Left renal cortex interstitium (tissue), 4 donors: Measurements from ENCODE around the gene LMO2. TPM values are rescaled to one million over a fixed set of nuclear protein-coding genes. Genes with fewer than 3 reads are reported as not detected.
A peak's percentile ranks its signal among the peaks of the same experiment; 100 is the strongest.
"Not testable (repeated sequence)": the region's sequence is repeated elsewhere in the genome, so short reads cannot be mapped to it uniquely, and the experiment has no call there.

ENCODE experiments used
- DNase-seq, 4 donors: peaks; one replicate each; pipeline ENCODE4 v3.0.0-alpha.2; 2013; ENCODE audit warnings: low read depth in 4 of 4, low spot score in 2 of 4, missing footprints in 1 of 4
- polyA plus RNA-seq, 4 donors: library from polyadenylated mRNA; unstranded; fragments of 120-200 nt; gene quantifications; one replicate each; pipeline ENCODE4 v1.2.1, GENCODE V29; 2013; ENCODE audit not compliant: insufficient read length in 4 of 4

LMO2 gene
- polyA plus RNA-seq, 4 donors, result 26.7 to 40.4 (median 31.1) TPM

- DNase-seq, result no peak
Observed at GRCh38 chr11:33866936-33867335, 24.9 kb downstream of the LMO2 start.

DNA sequence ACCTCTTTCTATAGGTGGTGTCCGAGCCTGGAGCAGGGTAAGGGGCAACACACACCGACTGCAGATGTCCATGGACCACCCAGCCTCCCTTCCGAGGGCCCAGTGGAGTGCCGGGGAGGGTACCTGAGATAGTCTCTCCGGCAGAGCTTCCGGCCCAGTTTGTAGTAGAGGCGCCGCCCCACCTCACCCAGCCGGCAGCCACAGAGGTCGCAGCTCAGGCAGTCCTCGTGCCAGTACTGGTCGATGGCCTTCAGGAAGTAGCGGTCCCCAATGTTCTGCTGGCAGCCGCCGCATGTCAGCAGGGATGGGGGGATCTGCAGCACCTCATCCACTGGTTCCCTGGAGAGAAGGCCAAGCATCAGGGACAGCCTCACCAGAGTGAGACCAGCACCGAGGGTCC, 27.4 kb downstream of the LMO2 start:
- no peak for DNase-seq

- no peak for DNase-seq
Observed at GRCh38 chr11:33863418-33864172, 28.3 kb downstream of the LMO2 start.

- no peak for DNase-seq
Observed at GRCh38 chr11:33861941-33862589, 29.8 kb downstream of the LMO2 start.

DNA sequence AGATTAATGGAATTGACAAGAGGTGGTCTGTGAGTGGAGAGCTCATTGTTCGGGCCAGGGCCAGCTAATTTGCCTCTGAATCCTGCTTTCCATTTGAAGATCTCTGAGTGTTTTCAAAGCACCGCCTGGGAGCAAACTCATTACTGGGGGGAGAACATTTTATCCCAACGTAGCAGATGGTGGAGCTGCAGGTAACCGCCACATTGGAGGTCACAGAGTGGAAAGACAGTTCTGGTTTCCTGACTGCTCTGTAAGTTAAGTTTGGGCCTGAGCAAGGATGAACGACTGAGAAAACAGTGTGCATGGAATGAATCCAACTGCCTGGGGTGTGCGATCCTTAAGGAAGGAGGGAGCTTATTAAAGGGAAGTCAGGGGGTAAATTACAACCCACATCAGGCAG, 30.5 kb downstream of the LMO2 start:
- DNase-seq, result no peak

GRCh38 chr11:33860926-33861325, 30.9 kb downstream of the LMO2 start:
- DNase-seq, result no peak

GRCh38 chr11:33859306-33859705, 32.6 kb downstream of the LMO2 start:
- DNase-seq, result no peak

DNA sequence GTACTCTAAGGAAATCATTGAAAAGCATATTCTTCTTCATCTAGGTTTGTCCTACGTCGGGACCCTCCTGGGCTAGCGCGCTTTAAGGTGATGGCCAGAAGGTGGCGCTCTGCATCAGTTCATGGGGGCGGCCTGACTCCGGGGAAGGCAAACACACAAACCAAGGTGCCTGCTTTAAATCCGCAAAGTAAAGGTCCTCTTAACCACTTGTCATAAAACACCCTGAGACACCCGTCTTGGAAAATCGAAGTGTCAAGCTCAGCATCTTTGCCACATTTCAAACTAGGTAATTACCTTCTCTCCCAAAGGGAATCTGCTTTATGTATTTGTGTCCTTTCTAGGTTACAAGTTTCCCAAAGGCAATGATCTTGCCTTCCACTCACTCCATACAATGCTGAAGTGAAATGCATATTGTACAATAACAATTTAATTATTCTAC, 33.9 kb downstream of the LMO2 start:
- DNase-seq, result peak in 2 of 4 donors; percentile 61 to 71

DNA sequence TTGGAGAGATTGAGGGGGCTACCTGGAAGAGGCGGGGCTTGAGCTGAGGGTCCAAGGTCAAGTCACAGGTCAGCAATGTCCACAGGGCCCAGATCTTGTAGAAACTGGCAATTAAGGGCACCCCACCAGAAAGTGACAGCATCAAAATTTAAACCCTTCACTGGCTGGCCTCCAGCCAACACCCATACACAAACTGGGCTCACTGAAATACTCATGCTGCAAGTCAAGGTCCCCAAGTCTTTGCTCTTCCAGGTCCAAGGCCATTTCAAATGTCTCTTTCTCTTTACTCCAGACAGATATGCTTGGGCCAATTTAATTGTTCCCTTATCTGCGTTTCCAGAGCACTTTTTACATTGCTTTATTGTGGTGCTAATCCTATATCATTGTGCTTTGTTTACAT, 36.4 kb downstream of the LMO2 start:
- no peak for DNase-seq

DNA sequence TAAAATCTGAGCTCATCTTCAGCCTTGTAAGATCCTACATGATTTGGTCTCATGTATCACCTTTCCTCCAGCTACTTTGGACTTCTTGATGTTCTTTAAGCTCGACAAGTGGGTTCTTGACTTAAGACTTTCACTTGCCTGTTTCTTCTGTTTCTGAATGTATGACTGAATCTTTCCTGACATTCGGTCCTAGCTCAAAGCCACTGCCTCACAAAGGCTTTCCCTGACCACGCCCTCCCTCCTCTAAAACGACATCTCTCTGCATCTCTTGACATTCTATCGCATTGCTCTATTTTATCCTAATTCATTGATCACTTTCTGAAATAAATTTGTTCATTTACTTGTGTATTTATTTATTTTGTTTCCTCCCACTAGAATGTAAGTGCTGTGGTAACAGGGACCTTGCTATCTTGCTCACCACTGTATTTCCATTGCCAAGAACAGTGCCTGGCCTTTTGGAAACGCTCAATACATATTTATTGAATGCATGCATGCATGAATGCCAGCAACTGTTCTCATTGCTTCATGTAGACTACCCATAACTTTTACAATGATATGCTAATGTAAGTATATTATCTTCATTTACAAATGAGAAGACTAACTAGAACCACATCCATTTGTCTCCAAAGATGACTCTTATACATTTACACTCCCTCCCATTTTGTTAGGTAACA, 43.0 kb downstream of the LMO2 start:
- DNase-seq, result no peak

DNA sequence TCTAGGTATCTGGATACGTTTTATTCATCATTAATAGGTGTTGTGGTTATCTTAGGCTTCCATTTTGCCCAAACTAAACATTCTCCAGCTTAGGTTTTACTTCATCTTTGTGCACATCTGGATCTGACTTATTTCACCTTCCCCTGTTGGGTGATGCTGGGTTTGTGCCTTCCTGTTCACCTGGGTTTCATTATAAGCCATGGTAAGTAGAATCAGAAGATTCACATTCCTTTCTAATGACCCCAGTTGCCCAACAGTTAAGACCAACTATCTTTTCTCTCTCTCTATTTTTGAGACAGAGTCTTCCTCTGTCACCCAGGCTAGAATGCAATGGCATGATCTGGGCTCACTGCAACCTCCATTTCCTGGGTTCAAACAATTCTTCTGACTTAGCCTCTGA, 44.6 kb downstream of the LMO2 start:
- DNase-seq, result no peak

- DNase-seq, result no peak
Observed at GRCh38 chr11:33844236-33844635, 47.6 kb downstream of the LMO2 start.

GRCh38 chr11:33843018-33843417, 48.9 kb downstream of the LMO2 start:
- no peak for DNase-seq

- no peak for DNase-seq
Observed at GRCh38 chr11:33842236-33842915, 49.5 kb downstream of the LMO2 start.

DNA sequence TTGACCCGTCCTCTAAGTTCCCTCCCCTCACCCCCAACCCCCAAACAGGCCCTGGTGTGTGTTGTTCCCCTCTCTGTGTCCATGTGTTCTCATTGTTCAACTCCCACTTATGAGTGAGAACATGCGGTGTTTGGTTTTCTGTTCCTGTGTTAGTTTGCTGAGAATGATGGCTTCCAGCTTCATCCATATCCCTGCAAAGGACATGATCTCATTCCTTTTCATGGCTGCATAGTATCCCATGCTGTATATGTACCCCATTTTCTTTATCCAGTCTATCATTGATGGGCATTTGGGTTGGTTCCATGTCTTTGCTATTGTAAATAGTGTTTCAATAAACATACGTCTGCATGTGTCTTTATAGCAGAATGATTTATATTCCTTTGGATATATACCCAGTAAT, 53.6 kb downstream of the LMO2 start:
- DNase-seq, result not testable (repeated sequence)

GRCh38 chr11:33837334-33837733, 54.5 kb downstream of the LMO2 start:
- not testable (repeated sequence) for DNase-seq

GRCh38 chr11:33835143-33835878, 56.6 kb downstream of the LMO2 start:
- DNase-seq, result peak in 1 of 4 donors; percentile 31

GRCh38 chr11:33832676-33833075, 59.2 kb downstream of the LMO2 start:
- no peak for DNase-seq

DNA sequence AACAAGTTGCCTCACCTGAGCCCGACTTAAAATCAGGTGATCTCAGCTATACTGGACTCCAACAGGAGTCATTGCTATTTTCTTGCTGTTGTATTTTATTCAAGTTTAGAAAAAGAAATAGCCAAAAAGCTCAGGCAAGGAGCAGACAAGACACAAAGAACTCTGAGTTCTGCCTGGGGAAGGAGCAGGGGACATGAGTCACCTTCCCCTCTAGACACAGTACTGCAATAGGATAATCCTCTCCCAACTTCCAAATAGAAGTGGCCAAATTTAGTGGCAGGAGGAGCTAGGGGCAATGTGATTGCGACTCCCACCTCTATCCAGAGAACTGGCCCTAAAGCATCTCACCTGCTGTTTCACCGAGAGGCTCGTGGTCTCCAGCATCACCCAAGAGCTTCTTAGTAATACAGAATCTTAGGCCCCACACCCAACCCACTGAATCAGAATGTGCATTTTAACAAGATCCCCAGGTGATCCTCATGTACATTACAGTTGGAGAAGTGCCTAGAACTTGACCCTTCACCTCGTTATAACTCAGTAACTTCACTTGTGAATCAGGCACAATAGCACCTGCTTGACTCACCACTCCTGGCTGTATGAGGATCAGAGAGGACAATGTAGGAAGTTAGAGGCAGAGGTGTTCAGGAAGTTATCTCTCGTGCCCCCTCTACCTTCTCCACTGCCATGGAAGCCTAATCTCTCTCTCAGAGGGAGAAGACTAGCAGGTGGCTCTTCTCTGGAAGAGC, 60.8 kb downstream of the LMO2 start:
- DNase-seq, result no peak
